ENCODE measurements around the gene RPL10. TPM values are rescaled to one million over a fixed set of nuclear protein-coding genes. Genes with fewer than 3 reads are reported as not detected.
A peak's percentile ranks its signal among the peaks of the same experiment; 100 is the strongest.

The RPL10 gene
- total and polyA plus RNA-seq, 8 donors, result 2,309 to 5,478 (median 4,751) TPM

DNA sequence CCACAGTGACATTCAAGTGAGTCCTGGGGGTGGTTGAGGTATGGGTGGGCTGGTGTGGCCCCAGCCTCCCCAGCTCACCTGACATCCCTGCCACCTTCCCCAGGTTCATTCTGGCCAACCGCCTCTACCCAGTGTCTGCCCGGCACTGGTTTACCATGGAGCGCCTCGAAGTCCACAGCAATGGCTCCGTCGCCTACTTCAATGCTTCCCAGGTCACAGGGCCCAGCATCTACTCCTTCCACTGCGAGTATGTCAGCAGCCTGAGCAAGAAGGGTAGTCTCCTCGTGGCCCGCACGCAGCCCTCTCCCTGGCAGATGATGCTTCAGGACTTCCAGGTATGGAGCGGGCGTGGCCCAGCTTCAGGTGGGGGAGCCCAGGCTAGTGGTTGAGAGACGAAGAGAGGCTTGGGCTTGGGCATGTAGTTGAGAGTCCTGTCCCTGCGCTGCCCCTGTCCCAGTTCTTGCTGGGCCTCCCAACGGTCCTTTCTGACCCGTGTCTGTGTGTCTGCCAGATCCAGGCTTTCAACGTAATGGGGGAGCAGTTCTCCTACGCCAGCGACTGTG is 37.1 kb downstream of the RPL10 start:
- H3K4me1 ChIP-seq, result peaks cover 0 to 34% of the 10 kb centered on the region in 2 donors
- no peak overlapping the region for H3K27ac ChIP-seq
- H3K9me3 ChIP-seq, result no peaks in the 10 kb centered on the region
- no peak for DNase-seq
- no peak overlapping the region for H3K4me3 ChIP-seq
- ATAC-seq, result no peak
- H3K36me3 ChIP-seq, result peaks cover 0 to 57% of the 10 kb centered on the region in 2 donors
- intact Hi-C loops (cut with DNase I), result no loop called here
- no peaks in the 10 kb centered on the region for H3K27me3 ChIP-seq
- TF ChIP-seq, protein P1, sequence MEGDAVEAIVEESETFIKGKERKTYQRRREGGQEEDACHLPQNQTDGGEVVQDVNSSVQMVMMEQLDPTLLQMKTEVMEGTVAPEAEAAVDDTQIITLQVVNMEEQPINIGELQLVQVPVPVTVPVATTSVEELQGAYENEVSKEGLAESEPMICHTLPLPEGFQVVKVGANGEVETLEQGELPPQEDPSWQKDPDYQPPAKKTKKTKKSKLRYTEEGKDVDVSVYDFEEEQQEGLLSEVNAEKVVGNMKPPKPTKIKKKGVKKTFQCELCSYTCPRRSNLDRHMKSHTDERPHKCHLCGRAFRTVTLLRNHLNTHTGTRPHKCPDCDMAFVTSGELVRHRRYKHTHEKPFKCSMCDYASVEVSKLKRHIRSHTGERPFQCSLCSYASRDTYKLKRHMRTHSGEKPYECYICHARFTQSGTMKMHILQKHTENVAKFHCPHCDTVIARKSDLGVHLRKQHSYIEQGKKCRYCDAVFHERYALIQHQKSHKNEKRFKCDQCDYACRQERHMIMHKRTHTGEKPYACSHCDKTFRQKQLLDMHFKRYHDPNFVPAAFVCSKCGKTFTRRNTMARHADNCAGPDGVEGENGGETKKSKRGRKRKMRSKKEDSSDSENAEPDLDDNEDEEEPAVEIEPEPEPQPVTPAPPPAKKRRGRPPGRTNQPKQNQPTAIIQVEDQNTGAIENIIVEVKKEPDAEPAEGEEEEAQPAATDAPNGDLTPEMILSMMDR (IDR thresholded peaks at IDR 0.05), result no peak

- Histone ChIP-seq H3K27ac (peak overlapping the region; percentile 75 to 76), H3K4me3 (peak overlapping the region; percentile 46 to 84), H3K27me3 (no peaks in the 10 kb centered on the region), H3K9me3 (no peaks in the 10 kb centered on the region), H3K4me1 (peaks cover 0 to 25% of the 10 kb centered on the region in 2 donors), H3K36me3 (peaks cover 0 to 70% of the 10 kb centered on the region in 2 donors)
- intact Hi-C loops (cut with DNase I), result no loop called here
- ATAC-seq (peak; percentile 35), DNase-seq (peak in 2 of 4 donors; percentile 30 to 32)
- TF ChIP-seq, protein P1 (IDR thresholded peaks at IDR 0.05), result no peak
Measured at GRCh38 chrX:154436374-154436982, 38.3 kb downstream of the RPL10 start.

GRCh38 chrX:154436983-154437752 is 39.0 kb downstream of the RPL10 start, which contains the start of gene GDI1:
GDI1 (plus strand) TSS chrX:154437154; CDS start chrX:154437255, 101 bp downstream.
- peak; percentile 69 for ATAC-seq
- Histone ChIP-seq H3K4me1 (peaks cover 0 to 22% of the 10 kb centered on the region in 2 donors), H3K27ac (peak within 1 kb of the TSS; percentile 75 to 76), H3K36me3 (peaks cover 0 to 71% of the 10 kb centered on the region in 2 donors), H3K9me3 (no peaks in the 10 kb centered on the region), H3K27me3 (no peaks in the 10 kb centered on the region), H3K4me3 (peak within 1 kb of the TSS; percentile 46 to 84)
- peak in 3 of 4 donors; percentile 28 to 85 (median 46) for DNase-seq
- TF ChIP-seq, protein P1 (IDR thresholded peaks at IDR 0.05), result no peak
- intact Hi-C loops (cut with DNase I), result no loop called here

GRCh38 chrX:154437971-154438893 is 40.1 kb downstream of the RPL10 start:
- H3K4me3 ChIP-seq, result peak overlapping the region; percentile 46 to 84
- no peaks in the 10 kb centered on the region for H3K9me3 ChIP-seq
- DNase-seq, result no peak
- H3K4me1 ChIP-seq, result peaks cover 0 to 21% of the 10 kb centered on the region in 2 donors
- peak overlapping the region in 1 of 2 donors; percentile 44 for H3K27ac ChIP-seq
- intact Hi-C loops (cut with DNase I), result no loop called here
- H3K27me3 ChIP-seq, result no peaks in the 10 kb centered on the region
- peaks cover 0 to 66% of the 10 kb centered on the region in 2 donors for H3K36me3 ChIP-seq
- TF ChIP-seq, protein P1 (IDR thresholded peaks at IDR 0.05), result no peak
- ATAC-seq, result no peak
